SJSA1 (cell line): ENCODE results near the gene CLCNKA. TPM values are rescaled to one million over a fixed set of nuclear protein-coding genes. Genes with fewer than 3 reads are reported as not detected.
"Not testable (repeated sequence)": the region's sequence is repeated elsewhere in the genome, so short reads cannot be mapped to it uniquely, and the experiment has no call there.

Source experiments
- DNase-seq, 2 experiments: peaks; one replicate each; pipeline ENCODE4 v3.0.0-alpha.2; 2015 to 2020; ENCODE audit warnings: low spot score in 2 of 2, low read depth in 1 of 2
- H3K27ac ChIP-seq: fragments of 250-450 bp; sonication (Bioruptor Pico); 2 replicates; pipeline ENCODE4 v1.5.1; 2020; ENCODE audit warnings: mild to moderate bottlenecking, moderate library complexity
- H3K27me3 ChIP-seq: fragments of 250-450 bp; sonication (Bioruptor Pico); replicated peaks from 2 replicates; pipeline ENCODE4 v1.5.1; 2020; ENCODE audit warnings: mild to moderate bottlenecking, moderate library complexity
- H3K36me3 ChIP-seq: fragments of 250-450 bp; sonication (Bioruptor Pico); 2 replicates; pipeline ENCODE4 v1.5.1; 2020; ENCODE audit warnings: mild to moderate bottlenecking
- H3K4me1 ChIP-seq: fragments of 250-450 bp; sonication (Bioruptor Pico); replicated peaks from 2 replicates; pipeline ENCODE4 v1.6.1; 2021; ENCODE audit warnings: mild to moderate bottlenecking
- H3K4me3 ChIP-seq: fragments of 250-450 bp; sonication (Bioruptor Pico); 2 replicates; pipeline ENCODE4 v1.5.1; 2020; ENCODE audit warnings: mild to moderate bottlenecking
- H3K9me3 ChIP-seq: fragments of 250-450 bp; sonication (Bioruptor Pico); replicated peaks from 2 replicates; pipeline ENCODE4 v1.5.1; 2020; ENCODE audit warnings: mild to moderate bottlenecking
- total RNA-seq: library from RNA; depleted of rRNA; stranded (reverse); fragments of >200 nt; shearing (Covaris generic); gene quantifications from 2 replicates; pipeline ENCODE4 v1.2.3, GENCODE V29; 2014; rRNA removed

CLCNKA gene
- total RNA-seq = not detected in 2 replicates

DNA sequence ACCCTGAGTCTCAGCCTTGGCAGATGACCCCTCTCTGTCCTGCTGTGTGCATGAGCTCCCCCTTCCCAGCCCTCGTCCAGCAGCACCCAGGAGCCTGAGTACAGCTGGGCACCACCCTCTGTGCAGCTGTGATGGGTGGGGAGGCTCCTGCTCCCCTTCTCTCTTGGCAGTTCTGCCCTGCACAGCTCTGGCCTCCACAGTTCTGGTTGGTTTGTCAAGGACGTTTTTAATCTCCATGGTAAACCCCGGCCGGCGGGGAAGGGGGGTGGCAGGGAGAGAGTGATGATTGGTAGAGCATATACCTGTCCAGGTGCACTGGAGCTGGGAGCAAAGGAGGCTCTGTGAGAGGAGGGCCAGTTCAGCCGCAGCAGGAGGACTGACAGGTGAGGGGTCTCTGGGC lies at the start of gene CLCNKA:
TSS of gene CLCNKA (plus strand) at position 356 of the 400 bp plus-strand sequence. CDS start 584 bp downstream, outside the sequence.
- no peaks in the 10 kb centered on the region for H3K27me3 ChIP-seq
- H3K27ac ChIP-seq = no peak within 1 kb of the TSS
- no peaks in the 10 kb centered on the region for H3K9me3 ChIP-seq
- no peak for DNase-seq
- peaks cover 5% of the 10 kb centered on the region for H3K4me1 ChIP-seq
- H3K4me3 ChIP-seq = no peak within 1 kb of the TSS
- no peaks in the 10 kb centered on the region for H3K36me3 ChIP-seq

DNA sequence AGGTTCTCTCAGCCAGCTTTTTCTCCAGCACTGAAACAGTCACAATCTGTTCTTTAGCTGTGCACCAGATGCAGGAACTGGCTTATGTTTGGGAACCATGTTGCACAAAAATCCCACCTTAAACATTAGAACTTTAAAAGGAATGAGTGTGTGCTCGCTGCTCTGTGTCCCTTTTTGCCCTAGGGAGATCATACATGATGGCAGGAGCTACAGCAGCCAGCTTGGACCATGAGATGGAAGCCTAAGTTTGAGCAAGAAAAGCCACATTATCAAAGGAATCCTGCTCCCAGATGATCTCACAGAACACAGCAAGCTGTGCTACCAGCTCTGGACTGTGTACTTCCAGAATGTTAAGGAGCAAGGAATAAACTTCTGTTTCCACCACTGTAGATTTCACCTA lies 49.4 kb upstream of the CLCNKA start:
- H3K4me1 ChIP-seq = peaks cover 10% of the 10 kb centered on the region
- H3K27me3 ChIP-seq = no peaks in the 10 kb centered on the region
- H3K36me3 ChIP-seq = peaks cover 57% of the 10 kb centered on the region
- no peak for DNase-seq
- H3K4me3 ChIP-seq = no peak overlapping the region
- H3K27ac ChIP-seq = no peak overlapping the region
- H3K9me3 ChIP-seq = 0 out of 2 replicates have a peak, but pooled peaks cover 3% of the 10 kb centered on the region

GRCh38 chr1:15973772-15974171 lies 48.1 kb upstream of the CLCNKA start:
- H3K27me3 ChIP-seq = no peaks in the 10 kb centered on the region
- peaks cover 10% of the 10 kb centered on the region for H3K4me1 ChIP-seq
- peaks cover 43% of the 10 kb centered on the region for H3K36me3 ChIP-seq
- no peak overlapping the region for H3K27ac ChIP-seq
- DNase-seq = no peak
- H3K4me3 ChIP-seq = no peak overlapping the region
- H3K9me3 ChIP-seq = 0 out of 2 replicates have a peak, but pooled peaks cover 3% of the 10 kb centered on the region

- peak overlapping the region; percentile 71 for H3K4me3 ChIP-seq
- peak overlapping the region; percentile 67; the same call in 1 of the 2 replicates for H3K27ac ChIP-seq
- DNase-seq = no peak
- peaks cover 10% of the 10 kb centered on the region for H3K4me1 ChIP-seq
- no peaks in the 10 kb centered on the region; the same call in 1 of the 2 replicates for H3K27me3 ChIP-seq
- H3K36me3 ChIP-seq = peaks cover 32% of the 10 kb centered on the region
- H3K9me3 ChIP-seq = 0 out of 2 replicates have a peak, but pooled peaks cover 3% of the 10 kb centered on the region
Observed at GRCh38 chr1:15974855-15975254, 47.0 kb upstream of the CLCNKA start.

DNA sequence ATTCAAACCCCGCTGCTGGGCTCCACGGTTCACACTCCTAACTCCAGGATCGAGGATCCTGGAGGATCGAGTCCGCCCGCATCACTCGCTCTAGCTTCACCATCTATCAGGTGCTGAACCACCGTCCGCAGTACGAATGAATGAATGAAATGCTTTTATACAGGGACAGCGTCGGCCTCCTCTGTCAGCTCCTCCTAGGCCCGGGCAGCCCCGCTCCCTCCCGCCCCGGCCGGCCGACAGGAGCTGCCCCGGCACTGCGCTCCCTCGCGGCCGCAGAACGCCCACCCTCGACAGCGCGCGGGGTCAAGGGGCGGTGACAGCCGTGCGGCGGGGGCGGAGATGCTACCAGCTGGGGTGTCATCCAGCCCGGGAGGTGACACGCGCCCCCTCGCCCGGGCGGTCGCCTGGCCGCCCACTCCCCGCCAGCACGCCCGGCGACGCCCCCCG lies 46.5 kb upstream of the CLCNKA start:
- DNase-seq = peak; percentile 61 to 73
- 0 out of 2 replicates have a peak, but pooled peaks cover 3% of the 10 kb centered on the region for H3K9me3 ChIP-seq
- H3K4me3 ChIP-seq = peak overlapping the region; percentile 71
- H3K27ac ChIP-seq = peak overlapping the region; percentile 67
- H3K27me3 ChIP-seq = no peaks in the 10 kb centered on the region; the same call in 1 of the 2 replicates
- H3K36me3 ChIP-seq = peaks cover 30% of the 10 kb centered on the region
- H3K4me1 ChIP-seq = peaks cover 10% of the 10 kb centered on the region

DNA sequence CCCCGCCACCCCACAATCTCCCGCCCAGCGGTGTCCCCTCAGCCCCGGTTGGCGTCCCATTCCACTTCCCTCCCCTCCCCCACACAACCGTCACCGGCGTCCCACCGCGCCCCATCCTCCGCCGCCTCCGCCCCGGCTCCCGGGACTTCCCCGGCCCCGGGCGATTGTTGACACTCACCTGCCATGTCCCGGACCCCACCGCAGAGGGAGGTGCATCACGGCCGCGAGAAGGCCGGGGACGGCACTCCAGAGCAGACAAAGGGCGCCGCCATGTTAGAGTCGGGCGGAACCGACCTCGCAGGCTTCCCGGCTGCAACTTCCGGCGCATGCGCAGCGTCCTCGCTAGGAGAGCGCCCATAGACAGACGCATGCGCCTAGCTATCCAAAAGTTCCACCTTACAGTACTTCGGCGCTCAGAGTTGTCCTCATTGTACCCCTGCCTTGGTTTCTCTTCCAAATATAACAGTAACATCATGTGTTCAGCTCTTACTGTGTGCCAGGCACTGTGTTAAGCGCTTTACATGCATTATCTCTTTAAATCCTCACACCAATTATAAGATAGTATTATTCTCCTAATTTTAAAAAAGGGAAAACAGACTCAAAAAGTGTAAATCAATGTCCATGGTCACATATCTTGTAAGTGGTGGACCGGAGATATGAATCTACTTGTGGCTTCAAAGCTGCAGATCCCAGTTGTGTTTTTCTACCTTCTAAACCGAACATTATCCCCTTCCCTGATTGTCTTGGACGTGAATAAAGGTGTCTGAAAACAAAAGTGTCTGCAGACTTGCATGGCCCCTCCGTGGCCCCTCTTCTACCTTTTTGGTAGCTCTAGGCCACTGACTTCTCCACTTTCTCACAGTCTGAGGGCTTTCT lies 45.8 kb upstream of the CLCNKA start, which contains the start of gene ZBTB17:
TSS of gene ZBTB17 (minus strand) at position 297 of the 876 bp plus-strand sequence. CDS start 27,606 bp downstream, outside the sequence.
- 0 out of 2 replicates have a peak, but pooled peaks cover 3% of the 10 kb centered on the region for H3K9me3 ChIP-seq
- H3K27me3 ChIP-seq = no peaks in the 10 kb centered on the region; the same call in 1 of the 2 replicates
- peaks cover 23% of the 10 kb centered on the region for H3K36me3 ChIP-seq
- peak; percentile 89 to 95 for DNase-seq
- H3K4me3 ChIP-seq = peak within 1 kb of the TSS; percentile 71
- H3K27ac ChIP-seq = peak within 1 kb of the TSS; percentile 67
- H3K4me1 ChIP-seq = peaks cover 10% of the 10 kb centered on the region

DNA sequence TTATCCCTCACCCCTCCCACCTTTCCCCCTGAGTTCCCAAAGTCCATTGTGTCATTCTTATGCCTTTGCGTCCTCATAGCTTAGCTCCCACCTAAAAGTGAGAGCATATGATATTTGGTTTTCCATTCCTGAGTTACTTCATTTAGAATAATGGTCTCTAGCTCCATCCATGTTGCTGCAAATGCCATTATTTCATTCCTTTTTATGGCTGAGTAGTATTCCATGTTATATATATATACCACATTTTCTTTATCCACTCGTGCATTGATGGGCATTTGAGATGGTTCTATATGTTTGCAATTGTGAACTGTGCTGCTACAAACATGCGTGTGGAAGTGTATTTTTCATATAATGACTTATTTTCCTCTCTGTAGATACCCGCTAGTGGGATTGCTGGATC lies 43.9 kb upstream of the CLCNKA start:
- not testable (repeated sequence) for DNase-seq, H3K4me3 ChIP-seq, H3K27me3 ChIP-seq, H3K27ac ChIP-seq, H3K9me3 ChIP-seq
- Histone ChIP-seq H3K4me1 (peaks cover 16% of the 10 kb centered on the region), H3K36me3 (peaks cover 12% of the 10 kb centered on the region)

DNA sequence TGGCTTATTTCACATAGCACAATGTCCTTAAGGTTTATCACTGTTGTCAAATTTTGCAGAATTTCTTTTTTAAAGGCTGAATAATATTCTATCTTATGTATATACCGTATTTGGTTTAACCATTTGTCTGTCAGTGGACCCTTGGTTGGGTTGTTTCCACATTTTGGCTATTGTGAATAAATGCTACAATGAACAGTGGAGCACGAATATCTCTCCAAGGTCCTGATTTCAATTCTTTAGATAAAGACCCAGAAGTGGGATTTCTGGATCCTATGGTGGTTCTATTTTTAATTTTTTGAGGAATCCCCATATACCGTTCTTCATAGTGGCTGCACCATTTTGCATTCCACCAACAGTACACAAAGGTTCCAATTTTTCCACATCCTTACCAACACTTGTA lies 40.2 kb upstream of the CLCNKA start:
- no peak overlapping the region for H3K4me3 ChIP-seq
- no peaks in the 10 kb centered on the region for H3K36me3 ChIP-seq
- H3K27me3 ChIP-seq = no peaks in the 10 kb centered on the region; the same call in 1 of the 2 replicates
- no peak overlapping the region for H3K27ac ChIP-seq
- peaks cover 5% of the 10 kb centered on the region; the same call in 1 of the 2 replicates for H3K9me3 ChIP-seq
- peaks cover 18% of the 10 kb centered on the region for H3K4me1 ChIP-seq
- DNase-seq = no peak

DNA sequence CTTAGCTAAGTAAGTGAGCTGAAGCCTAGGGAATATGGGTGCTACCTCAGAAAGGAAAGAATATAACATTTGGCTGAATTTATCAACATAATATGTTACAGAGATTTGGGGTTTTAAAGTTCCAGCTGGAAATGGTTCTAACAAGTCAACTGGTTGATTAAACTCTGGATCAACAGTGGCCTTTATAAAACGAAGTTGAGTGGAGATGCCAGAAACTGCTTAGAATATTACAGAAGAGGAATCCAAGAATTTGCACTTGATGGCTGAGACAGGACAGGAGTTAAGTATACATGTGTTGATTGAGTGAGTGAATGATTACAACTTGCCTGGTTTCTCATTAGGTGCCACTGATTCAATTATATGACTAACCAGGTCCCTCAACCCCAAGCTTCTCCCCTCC lies 38.6 kb upstream of the CLCNKA start:
- Histone ChIP-seq H3K4me1 (peaks cover 20% of the 10 kb centered on the region), H3K36me3 (no peaks in the 10 kb centered on the region), H3K9me3 (peaks cover 4% of the 10 kb centered on the region; the same call in 1 of the 2 replicates), H3K27me3 (no peaks in the 10 kb centered on the region; the same call in 1 of the 2 replicates), H3K4me3 (no peak overlapping the region), H3K27ac (no peak overlapping the region)
- DNase-seq = no peak

GRCh38 chr1:15985611-15986297 lies 36.1 kb upstream of the CLCNKA start:
- peak in 1 of 2 experiments; percentile 52 for DNase-seq
- peaks cover 4% of the 10 kb centered on the region; the same call in 1 of the 2 replicates for H3K9me3 ChIP-seq
- peaks cover 20% of the 10 kb centered on the region for H3K4me1 ChIP-seq
- H3K36me3 ChIP-seq = no peaks in the 10 kb centered on the region
- no peak overlapping the region for H3K27ac ChIP-seq
- H3K27me3 ChIP-seq = no peaks in the 10 kb centered on the region
- no peak overlapping the region for H3K4me3 ChIP-seq

DNA sequence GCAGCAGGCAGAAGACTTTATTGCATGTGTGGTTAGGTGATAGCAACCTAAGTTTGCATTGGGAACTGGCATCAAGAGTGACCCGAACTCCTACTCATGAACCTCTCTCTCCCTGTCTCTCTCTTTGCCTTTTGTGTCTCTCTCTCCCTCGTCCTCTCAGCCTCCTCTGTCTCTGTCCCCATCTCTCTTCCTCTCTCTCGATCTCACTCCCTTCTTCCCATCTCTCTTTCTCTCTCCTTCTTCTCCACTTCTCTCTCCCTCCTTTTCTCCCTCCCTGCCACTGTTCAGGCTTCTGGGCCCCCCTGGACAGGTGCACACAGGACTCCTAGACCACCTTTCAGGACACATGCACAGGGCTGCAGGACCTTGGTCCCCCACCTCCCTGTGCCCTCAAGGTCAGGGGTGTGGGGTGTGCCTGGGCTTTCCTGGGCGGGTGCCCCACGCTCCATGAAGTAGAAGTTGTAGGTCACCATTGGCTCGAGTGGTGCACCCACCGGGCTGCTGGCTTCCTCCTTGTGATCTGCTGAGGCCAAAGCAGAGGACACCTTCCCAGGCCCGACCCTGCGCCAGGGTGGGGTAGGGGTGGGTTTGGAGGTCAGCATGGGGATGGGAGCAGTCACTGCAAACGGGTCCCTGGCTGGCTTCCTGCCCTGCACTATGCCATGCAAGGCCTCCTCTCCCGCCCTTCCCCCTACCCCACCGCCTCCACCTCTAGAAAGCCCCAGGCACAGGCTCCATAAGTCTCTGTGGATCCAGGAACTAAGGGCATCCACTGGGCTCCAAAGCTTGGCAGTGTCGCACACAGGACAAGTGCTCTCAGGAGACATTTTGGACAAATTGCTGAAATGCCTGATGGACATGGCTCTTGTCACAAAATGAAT lies 32.7 kb upstream of the CLCNKA start:
- Histone ChIP-seq H3K36me3 (no peaks in the 10 kb centered on the region), H3K27ac (no peak overlapping the region), H3K27me3 (no peaks in the 10 kb centered on the region), H3K4me1 (peaks cover 5% of the 10 kb centered on the region), H3K4me3 (no peak overlapping the region), H3K9me3 (no peaks in the 10 kb centered on the region)
- no peak for DNase-seq

GRCh38 chr1:15989776-15990175 lies 32.1 kb upstream of the CLCNKA start:
- DNase-seq = no peak
- Histone ChIP-seq H3K9me3 (no peaks in the 10 kb centered on the region), H3K27ac (no peak overlapping the region), H3K4me3 (no peak overlapping the region), H3K27me3 (no peaks in the 10 kb centered on the region), H3K4me1 (peaks cover 5% of the 10 kb centered on the region), H3K36me3 (no peaks in the 10 kb centered on the region)
